Transverse colon (tissue), 3 donors: ENCODE results near the gene MED9.

Source experiments
- EP300 ChIP-seq: sonication (generic); formaldehyde crosslinking; IDR thresholded peaks from one replicate; pipeline ENCODE4 v1.6.1; 2017; ENCODE audit warnings: antibody characterized with exemption, low read depth
- POLR2A ChIP-seq: fragments of 450-650 bp; IDR thresholded peaks from one replicate; pipeline ENCODE4 v1.6.1; 2016; ENCODE audit warnings: antibody characterized with exemption, mild to moderate bottlenecking, moderate library complexity
- TF ChIP-seq, protein P1 (sequence below), 5 experiments: fragments of 200-600 bp in 3 of 5; fragments of 450-650 bp in 2 of 5; sonication (generic) in 3 of 5; IDR thresholded peaks; 1 replicate in 2 of 5; 2 replicates in 3 of 5; pipeline ENCODE4 v1.5.1; 2016 to 2017; ENCODE audit warnings: antibody characterized with exemption in 5 of 5, inconsistent platforms in 3 of 5, mild to moderate bottlenecking in 2 of 5, moderate library complexity in 1 of 5

DNA sequence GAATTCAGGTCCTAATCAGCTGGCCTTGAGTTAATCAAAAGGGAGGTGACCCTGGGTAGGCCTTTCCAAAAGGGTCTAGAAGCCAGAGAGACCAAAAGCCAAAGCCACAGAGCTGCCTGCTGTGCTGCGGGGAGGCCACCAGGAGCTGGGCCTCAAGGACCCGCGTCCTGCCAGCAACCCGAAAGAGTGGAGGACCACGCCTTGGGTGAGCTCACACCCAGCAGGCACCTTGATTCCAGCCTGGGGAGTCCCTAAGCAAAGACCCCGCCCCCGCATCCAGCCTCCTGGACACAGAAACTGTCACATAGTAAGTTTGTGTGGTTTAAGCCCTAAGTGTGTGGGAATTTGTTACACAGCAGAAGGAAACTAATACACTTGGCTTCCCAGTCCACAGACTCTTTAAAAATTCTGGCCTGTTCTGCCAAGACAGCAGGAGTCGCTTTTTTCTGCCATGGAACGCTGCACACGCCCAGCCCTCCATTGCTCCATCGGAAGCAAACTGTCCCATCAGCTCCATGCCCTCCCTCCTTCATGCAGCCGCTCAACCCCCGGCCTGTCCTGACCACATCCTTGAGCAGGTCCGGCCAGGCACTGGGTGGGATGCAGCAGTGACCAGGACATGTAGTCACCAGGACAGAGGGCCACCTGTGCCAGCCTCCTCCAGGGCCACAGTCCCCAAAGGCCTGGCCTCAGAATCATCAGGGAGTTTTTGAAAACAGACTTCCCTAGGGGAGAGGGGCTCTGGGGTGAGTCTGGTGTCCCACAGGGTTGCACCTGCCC, 40.3 kb downstream of the MED9 start:
- TF ChIP-seq, protein P1, sequence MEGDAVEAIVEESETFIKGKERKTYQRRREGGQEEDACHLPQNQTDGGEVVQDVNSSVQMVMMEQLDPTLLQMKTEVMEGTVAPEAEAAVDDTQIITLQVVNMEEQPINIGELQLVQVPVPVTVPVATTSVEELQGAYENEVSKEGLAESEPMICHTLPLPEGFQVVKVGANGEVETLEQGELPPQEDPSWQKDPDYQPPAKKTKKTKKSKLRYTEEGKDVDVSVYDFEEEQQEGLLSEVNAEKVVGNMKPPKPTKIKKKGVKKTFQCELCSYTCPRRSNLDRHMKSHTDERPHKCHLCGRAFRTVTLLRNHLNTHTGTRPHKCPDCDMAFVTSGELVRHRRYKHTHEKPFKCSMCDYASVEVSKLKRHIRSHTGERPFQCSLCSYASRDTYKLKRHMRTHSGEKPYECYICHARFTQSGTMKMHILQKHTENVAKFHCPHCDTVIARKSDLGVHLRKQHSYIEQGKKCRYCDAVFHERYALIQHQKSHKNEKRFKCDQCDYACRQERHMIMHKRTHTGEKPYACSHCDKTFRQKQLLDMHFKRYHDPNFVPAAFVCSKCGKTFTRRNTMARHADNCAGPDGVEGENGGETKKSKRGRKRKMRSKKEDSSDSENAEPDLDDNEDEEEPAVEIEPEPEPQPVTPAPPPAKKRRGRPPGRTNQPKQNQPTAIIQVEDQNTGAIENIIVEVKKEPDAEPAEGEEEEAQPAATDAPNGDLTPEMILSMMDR (IDR thresholded peaks at IDR 0.05), result no peak
- TF ChIP-seq POLR2A (no peak), EP300 (no peak)
